Amniotic stem cell (primary cell): ENCODE results near the gene BMP7.
"Not testable (repeated sequence)": the region's sequence is repeated elsewhere in the genome, so short reads cannot be mapped to it uniquely, and the experiment has no call there.

ENCODE experiments used
- DNase-seq: peaks from one replicate; lab custom pipeline; 2025; lab: John Stamatoyannopoulos, UW

Gene BMP7

GRCh38 chr20:57210911-57211280 is 55.5 kb downstream of the BMP7 start:
- no peak for DNase-seq

DNA sequence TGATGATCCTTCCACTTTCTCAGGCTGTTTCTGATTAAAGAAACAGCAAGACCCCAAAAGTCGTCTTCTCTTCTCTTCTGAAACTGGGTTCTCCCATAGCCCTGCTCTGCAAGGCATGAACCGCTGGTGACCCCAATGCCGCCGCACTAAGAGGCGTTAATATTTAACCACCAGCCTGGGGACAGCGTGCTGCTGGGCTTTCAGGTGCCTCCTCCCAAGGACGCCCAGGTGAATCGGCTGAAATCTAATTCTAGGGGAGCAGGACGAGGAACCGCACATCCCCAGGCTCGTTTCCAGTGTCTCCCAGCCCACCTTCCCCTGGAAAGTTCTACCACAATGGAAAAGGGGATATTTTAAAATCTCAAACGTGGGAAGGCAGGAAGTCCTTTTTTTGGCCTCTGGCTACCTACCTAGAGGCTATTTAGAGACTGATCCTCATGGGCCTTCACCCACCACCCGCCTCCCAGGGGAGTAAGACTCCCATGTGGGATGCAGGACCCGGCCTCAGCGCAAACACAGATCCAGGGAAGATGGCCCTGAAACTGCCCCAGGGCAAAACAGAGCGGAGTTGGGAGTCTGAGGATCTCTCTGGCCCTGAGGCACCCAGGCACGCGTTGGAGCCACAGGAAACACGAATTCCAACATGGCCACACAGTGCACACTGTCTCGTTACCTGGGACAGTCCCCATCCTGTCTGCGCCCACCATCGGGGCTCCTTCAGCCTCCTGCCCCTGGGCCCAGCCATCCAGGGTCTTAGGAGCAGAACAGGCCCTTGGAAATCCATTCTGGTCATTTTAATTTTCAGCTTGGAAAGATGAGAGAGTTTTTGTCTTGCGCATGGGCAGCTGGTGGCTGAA is 56.2 kb downstream of the BMP7 start:
- DNase-seq: no peak

- no peak for DNase-seq
Observed at GRCh38 chr20:57209413-57209812, 57.0 kb downstream of the BMP7 start.

GRCh38 chr20:57208198-57208597 is 58.2 kb downstream of the BMP7 start:
- DNase-seq: no peak

GRCh38 chr20:57207251-57207650 is 59.2 kb downstream of the BMP7 start:
- DNase-seq: no peak

GRCh38 chr20:57205606-57206219 is 60.7 kb downstream of the BMP7 start:
- no peak for DNase-seq

DNA sequence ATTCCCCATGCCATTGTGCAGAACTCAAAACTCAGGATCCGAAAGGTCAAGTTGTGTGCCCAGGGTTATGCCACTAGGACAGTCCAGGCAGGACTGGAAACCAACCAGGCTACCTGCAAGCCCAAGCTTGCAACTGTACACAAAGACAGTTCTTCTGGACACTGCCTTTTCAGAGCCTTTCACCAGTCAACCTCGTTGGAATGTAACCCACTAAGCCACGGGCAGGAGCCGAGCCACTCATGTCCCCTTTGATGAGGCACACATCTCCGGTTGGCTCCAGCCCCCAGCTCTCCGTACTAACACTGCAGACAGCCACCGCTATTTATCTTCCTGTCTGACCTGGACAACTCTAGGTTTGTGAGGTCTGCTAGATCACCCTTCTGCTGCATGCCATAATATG is 62.5 kb downstream of the BMP7 start:
- no peak for DNase-seq

GRCh38 chr20:57203204-57203603 is 63.2 kb downstream of the BMP7 start:
- DNase-seq: no peak

- DNase-seq: no peak
Observed at GRCh38 chr20:57202309-57202708, 64.1 kb downstream of the BMP7 start.

DNA sequence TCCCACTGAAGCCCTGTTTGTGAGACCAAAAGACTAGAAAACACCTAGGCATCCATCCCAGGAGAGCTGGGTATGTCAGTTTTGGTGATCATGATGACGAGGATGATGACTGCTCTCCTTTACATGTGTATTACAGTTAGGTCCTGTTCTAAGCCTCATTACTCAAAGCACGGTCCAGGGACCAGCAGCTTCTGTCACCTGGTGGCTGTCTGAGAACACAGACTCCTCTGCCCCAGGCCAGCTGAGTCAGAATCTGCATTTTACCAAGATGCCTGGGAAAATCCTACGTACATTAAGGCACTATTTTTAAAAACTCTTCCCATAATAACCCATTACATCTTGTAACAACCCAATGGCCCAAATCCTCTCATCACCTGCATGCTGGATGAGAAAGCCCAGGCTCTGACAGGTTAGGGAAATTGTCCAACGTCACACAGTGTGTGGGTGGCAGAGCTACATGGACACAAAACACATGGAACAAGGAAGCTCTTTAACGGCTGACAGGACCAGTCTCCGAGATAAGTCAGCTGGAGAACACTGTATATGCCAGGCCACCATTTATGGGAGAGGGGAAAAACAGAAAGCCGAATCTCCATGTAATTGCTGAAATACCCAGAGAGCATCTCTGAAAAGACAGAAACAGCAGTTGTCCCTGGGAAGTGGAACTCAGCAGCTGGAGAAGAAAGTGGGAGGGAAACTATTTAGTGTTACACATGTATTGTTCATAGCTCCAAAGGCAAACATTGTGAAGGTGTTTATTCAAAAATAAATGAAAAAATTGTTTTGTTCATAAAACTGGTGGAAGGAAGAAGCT is 65.4 kb downstream of the BMP7 start:
- no peak for DNase-seq

- DNase-seq: no peak
Observed at GRCh38 chr20:57199656-57200405, 66.6 kb downstream of the BMP7 start.

DNA sequence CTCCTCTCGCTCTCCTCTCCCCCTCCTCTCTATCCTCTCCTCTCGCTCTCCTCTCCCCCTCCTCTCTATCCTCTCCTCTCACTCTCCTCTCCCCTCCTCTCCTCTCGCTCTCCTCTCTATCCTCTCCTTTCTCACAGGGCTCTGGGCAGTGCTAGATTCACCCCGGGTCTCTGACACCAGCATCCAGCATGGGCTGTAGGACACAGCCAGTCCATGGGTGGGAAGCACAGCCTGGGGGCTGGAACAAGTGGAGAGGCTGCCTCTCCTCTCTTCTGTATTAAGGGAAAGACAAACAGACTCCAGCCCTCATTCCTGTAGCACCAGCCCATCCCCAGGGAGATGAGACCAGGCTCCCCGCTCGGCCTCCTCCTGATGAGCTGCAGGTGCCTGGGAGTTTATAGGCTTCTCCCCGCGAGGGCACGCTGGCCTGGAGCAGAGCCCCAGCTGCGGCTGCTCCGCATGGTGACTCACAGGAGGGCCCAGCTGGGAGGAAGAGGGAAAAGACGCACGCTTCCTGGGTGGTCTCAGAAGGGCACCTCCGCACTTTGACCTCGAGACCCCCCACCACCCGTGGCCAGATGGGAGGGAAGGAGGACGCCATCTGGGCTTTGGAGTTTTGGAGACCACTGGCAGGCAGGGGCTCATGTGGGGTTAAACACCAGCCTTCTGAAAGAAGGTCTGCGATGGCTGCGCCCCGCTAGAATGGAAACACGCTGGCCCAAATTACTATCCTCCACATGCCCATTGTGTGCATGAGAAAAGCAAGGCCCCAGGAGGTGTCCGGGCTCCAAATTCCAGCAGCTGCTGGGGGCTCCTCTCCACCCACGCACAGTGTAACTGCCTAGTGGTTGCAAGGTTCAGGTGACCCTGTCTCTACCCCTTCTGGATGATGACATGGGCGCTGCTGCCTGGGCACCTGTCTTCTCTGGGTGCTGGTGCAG is 68.0 kb downstream of the BMP7 start:
- DNase-seq: no peak

DNA sequence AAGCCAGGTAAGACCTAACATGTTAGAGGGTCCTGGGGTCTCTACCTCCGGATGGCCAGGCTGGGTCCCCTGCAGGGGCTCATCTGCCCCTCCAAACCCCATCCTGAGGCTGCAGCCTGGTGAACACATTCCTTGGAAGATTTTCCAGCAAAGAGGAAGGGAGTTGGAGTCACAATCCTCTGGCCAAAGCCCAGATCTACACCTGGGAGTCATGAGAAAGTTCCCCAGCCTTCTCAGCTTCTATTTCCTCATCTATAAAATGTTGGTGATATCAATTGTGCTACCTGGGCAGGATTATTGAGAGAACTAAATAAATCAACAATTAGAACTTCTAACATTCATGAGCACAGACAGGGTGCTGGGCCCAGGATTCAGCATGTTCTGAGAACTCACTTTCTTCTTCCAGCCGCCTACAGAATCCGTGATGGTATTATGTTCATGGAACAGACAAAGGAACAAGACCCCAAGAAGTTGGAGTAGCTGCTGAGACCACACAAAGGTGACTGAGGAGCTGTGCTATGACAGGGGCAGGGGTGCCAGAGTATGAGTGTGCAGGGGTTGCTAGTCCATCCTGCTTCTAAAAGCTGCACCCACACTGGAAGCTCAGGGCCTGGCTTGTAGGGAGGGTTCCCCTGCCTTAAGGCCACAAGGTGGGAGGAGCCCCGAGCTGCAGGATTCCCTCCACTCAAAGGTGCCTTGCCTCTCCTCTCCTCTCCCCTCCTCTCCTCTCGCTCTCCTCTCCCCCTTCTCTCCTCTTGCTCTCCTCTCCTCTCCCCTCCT is 68.9 kb downstream of the BMP7 start:
- DNase-seq: no peak

DNA sequence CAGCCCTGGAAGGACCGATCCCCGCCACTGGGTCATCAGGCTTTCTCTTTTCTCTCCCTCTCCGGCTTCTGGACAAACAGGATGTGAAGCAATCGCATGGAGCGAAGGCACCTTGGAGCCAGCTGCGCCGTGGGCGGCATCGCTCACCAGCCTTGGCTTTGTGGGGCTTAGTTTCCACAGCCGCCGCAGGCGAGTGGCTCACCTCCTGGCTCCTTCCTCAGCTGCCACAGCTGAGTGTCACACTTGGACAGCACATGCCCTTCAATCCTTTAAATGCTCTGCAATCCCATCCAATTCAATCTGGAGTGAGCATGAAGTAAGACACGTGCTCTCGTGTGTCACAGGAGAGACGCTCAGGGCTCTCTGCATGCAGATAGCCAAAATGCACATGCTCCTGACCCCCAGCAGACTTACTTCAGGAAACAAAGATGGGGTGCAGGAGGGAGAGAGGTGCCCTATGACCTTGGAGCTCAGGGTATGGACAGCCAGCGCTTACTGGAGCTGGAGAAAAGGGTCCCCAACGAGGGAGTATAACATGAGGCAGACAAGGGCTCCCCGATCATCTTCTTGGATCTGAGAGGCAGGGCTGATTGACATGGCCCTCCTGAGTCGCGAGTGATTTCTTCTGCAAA is 70.9 kb downstream of the BMP7 start:
- DNase-seq: peak; percentile 19

DNA sequence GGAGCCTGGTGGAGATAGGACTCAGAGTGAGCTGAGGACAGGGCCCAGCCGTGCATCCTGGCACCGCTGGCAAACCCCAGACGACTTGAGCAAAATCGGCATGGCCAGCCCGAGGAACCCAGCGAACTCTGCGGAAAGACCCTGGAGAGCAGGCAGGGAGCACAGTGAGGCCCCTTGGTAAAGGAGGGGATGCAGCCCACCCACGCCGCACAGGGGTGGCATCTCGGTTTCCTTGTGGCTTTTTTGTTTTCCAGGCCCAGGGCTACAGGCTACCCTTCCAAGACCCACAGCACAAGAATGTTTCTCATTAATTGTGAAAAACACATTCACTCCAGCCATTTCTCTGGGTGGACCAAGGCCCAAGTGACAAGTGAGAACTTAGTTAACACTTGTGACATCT is 71.4 kb downstream of the BMP7 start:
- no peak for DNase-seq

DNA sequence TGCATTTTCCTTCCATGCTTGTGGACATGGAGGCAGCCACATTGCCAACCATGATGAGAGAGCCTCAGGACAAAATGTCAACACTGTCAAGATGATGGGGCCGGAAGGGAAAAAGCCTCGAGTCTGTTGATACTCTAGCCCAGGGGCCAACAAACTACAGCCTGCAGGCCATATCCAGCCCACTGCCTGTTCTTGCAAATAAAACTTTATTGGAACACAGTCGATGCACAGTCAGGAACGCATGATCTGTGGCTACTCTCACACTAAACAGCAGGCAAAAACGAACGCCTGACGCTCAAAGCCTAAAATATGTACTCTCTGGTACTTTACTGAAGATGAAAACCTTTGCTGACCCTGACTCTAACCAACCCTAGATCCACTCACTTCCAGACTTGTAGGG is 72.3 kb downstream of the BMP7 start:
- DNase-seq: no peak

DNA sequence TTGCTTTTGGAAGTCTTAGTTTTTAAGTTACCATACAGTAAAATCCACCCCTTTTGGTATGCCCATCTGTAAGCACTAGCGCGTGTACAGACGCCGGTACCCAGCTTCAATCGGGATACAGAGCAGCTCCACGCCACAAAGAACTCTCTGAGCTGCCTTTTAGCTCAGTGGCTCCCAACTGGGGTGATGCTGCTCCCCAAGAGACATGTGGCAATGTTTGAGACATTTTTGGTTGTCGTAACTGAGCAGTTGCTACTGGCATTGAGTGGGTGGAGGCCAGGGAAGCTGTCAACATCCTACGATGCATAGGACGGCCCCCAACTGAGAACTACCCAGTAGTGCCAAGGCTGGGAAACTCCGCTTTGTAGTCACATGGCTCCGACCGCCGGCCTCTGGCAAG is 73.3 kb downstream of the BMP7 start:
- no peak for DNase-seq

GRCh38 chr20:57192311-57192710 is 74.1 kb downstream of the BMP7 start:
- DNase-seq: no peak

GRCh38 chr20:57191265-57191638 is 75.2 kb downstream of the BMP7 start:
- not testable (repeated sequence) for DNase-seq
